Glutamatergic neuron (in vitro differentiated cells): Measurements from ENCODE around the gene NAV2. TPM values are rescaled to one million over a fixed set of nuclear protein-coding genes. Genes with fewer than 3 reads are reported as not detected.

Experiments used
- DNase-seq: peaks from one replicate; pipeline ENCODE4 v3.0.0; 2022
- H3K27ac Mint-ChIP-seq: one replicate; pipeline ENCODE4 v1.8.0; 2020; ENCODE audit warnings: mild to moderate bottlenecking, mixed read lengths, inconsistent platforms; ENCODE audit not compliant: unreplicated experiment
- H3K27me3 Mint-ChIP-seq: one replicate; pipeline ENCODE4 v1.8.0; 2020; ENCODE audit warnings: mild to moderate bottlenecking, moderate library complexity, mixed read lengths, inconsistent platforms; ENCODE audit not compliant: unreplicated experiment
- H3K36me3 Mint-ChIP-seq: one replicate; pipeline ENCODE4 v1.8.0; 2020; ENCODE audit warnings: mild to moderate bottlenecking, mixed read lengths, inconsistent platforms; ENCODE audit not compliant: unreplicated experiment
- H3K4me1 Mint-ChIP-seq: one replicate; pipeline ENCODE4 v1.8.0; 2020; ENCODE audit warnings: mild to moderate bottlenecking, low read depth, mixed read lengths, inconsistent platforms; ENCODE audit not compliant: unreplicated experiment
- H3K4me3 Mint-ChIP-seq: one replicate; pipeline ENCODE4 v1.8.0; 2020; ENCODE audit warnings: mild to moderate bottlenecking, mixed read lengths, inconsistent platforms; ENCODE audit not compliant: unreplicated experiment
- H3K9me3 Mint-ChIP-seq: one replicate; pipeline ENCODE4 v1.8.0; 2020; ENCODE audit warnings: mild to moderate bottlenecking, moderate library complexity, mixed read lengths, inconsistent platforms; ENCODE audit not compliant: unreplicated experiment
- CTCF ChIP-seq: fragments of 200-600 bp; sonication (generic); IDR thresholded peaks from one replicate; pipeline ENCODE4 v1.5.0; 2021; ENCODE audit not compliant: partially characterized antibody, unreplicated experiment
- total RNA-seq: library from RNA; stranded (reverse); fragmentation: NEBNext Ultra II Directional; extraction: Animal tissue kit (Norgen Biotek cat#: 25700); gene quantifications from one replicate; pipeline ENCODE4 v1.2.1, GENCODE V29; 2021; ENCODE audit not compliant: unreplicated experiment

NAV2 gene
- total RNA-seq, 1 donor from 2014 or later = 117 TPM

GRCh38 chr11:20021212-20021611, 308.6 kb downstream of the NAV2 start:
- Mint-ChIP-seq H3K9me3 (no peaks in the 10 kb centered on the region), H3K27ac (no peak overlapping the region), H3K36me3 (no peaks in the 10 kb centered on the region), H3K4me1 (peaks cover 22% of the 10 kb centered on the region), H3K4me3 (no peak overlapping the region), H3K27me3 (peaks cover 6% of the 10 kb centered on the region)
- no peak for TF ChIP-seq CTCF
- DNase-seq = no peak

GRCh38 chr11:20021771-20022362, 309.2 kb downstream of the NAV2 start:
- Mint-ChIP-seq H3K9me3 (no peaks in the 10 kb centered on the region), H3K27ac (no peak overlapping the region), H3K4me1 (peaks cover 22% of the 10 kb centered on the region), H3K4me3 (no peak overlapping the region), H3K36me3 (no peaks in the 10 kb centered on the region), H3K27me3 (peaks cover 6% of the 10 kb centered on the region)
- TF ChIP-seq CTCF = no peak
- DNase-seq = no peak

- Mint-ChIP-seq H3K36me3 (no peaks in the 10 kb centered on the region), H3K27ac (no peak overlapping the region), H3K4me1 (peaks cover 21% of the 10 kb centered on the region), H3K9me3 (no peaks in the 10 kb centered on the region), H3K27me3 (peaks cover 6% of the 10 kb centered on the region), H3K4me3 (no peak overlapping the region)
- TF ChIP-seq CTCF = no peak
- DNase-seq = peak; percentile 25
Observed at GRCh38 chr11:20022363-20023081, 309.9 kb downstream of the NAV2 start.

GRCh38 chr11:20023082-20023426, 310.4 kb downstream of the NAV2 start:
- H3K9me3 Mint-ChIP-seq = no peaks in the 10 kb centered on the region
- H3K27me3 Mint-ChIP-seq = peaks cover 8% of the 10 kb centered on the region
- no peak overlapping the region for H3K27ac Mint-ChIP-seq
- TF ChIP-seq CTCF = no peak
- H3K36me3 Mint-ChIP-seq = no peaks in the 10 kb centered on the region
- H3K4me1 Mint-ChIP-seq = peaks cover 26% of the 10 kb centered on the region
- no peak for DNase-seq
- H3K4me3 Mint-ChIP-seq = no peak overlapping the region

GRCh38 chr11:20024172-20024935, 311.7 kb downstream of the NAV2 start:
- Mint-ChIP-seq H3K4me1 (peaks cover 32% of the 10 kb centered on the region), H3K36me3 (no peaks in the 10 kb centered on the region), H3K27me3 (peaks cover 10% of the 10 kb centered on the region), H3K27ac (no peak overlapping the region), H3K4me3 (no peak overlapping the region), H3K9me3 (peaks cover 7% of the 10 kb centered on the region)
- DNase-seq = no peak
- TF ChIP-seq CTCF = no peak
